Occipital lobe (tissue), 2 donors: ENCODE results near the gene HDLBP. TPM values are rescaled to one million over a fixed set of nuclear protein-coding genes. Genes with fewer than 3 reads are reported as not detected.

ENCODE experiments used
- DNase-seq: peaks from one replicate; lab custom pipeline; 2025; lab: John Stamatoyannopoulos, UW
- total RNA-seq: library from RNA; depleted of rRNA; stranded (reverse); fragments of >200 nt; gene quantifications from one replicate; pipeline ENCODE4 v1.2.3, GENCODE V29; 2014

HDLBP gene
- total RNA-seq, 1 donor from 2014 or later: 138 TPM

- DNase-seq: no peak
Measured at GRCh38 chr2:241232736-241233575, 82.5 kb downstream of the HDLBP start.

GRCh38 chr2:241230435-241230834 is 85.0 kb downstream of the HDLBP start:
- no peak for DNase-seq

DNA sequence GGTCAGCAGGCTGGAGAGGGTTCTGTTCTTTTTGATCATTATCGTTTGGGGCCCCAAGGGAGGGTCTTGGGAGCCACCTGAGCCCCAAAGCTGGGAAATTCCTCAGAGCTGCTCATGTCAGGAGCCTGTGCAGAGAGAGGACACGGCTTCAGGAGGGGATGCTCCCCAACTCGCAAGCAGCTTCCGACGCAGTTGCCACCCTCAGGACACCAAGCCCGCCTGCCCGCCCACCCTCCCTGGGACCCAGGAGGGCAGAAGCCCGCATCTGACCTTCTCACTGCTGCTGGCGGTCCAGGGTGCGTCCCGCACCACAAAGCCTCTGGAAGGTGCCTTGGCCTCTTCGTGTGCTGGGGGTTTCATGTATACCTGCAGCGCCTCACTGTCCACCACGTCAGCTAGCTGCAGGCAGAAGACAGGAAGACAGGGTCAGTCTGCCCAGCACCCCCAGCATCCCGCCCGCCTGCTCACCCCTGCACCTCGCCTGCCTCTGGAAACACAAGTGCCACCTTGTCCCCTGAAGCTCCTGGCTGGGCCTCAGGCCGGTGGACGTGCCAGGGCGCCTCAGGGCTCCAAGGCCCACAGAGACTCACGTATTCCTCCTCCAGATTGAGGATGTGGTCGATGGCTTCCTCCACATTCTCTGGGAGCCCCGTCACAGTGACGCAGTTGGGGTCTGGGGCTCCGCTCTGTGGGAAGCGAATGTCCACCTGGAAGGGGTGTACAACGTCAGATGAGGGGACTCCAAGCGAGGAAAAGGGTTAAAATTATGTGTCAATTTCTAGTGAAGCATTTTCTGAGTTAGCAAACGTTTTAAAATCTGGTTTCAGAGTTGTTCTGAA is 85.7 kb downstream of the HDLBP start:
- DNase-seq: no peak

DNA sequence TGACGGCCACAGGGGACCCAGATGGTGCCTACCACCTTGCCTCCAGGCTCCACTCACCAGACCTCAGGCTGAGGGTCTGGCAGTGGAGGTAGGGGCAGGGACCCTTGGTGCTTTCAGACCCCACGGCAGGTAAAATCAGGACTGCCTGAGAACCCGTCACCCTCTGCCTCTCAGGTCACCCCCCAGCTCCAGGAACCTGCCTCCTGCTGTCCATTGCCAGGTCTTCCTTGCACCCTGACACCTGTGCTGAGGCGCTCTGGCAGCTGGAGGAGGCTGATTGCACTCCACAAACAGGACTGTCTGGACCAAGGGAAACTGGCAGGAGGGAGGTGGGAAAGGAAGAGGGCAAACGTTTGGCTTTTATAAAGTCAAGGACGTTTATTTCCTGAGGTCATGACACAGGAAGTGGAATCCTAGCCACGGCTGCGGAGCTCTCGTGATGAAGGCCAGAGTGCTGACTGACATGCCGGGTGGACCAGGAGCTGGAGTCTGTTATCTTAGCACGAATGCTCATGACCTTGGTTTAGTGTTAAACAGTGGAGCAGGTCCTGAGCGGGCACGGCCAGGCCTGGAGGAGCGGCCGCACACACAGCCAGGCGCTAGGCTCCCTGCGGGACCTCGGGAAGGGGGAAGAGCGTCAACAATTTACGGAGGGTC is 86.5 kb downstream of the HDLBP start:
- no peak for DNase-seq

DNA sequence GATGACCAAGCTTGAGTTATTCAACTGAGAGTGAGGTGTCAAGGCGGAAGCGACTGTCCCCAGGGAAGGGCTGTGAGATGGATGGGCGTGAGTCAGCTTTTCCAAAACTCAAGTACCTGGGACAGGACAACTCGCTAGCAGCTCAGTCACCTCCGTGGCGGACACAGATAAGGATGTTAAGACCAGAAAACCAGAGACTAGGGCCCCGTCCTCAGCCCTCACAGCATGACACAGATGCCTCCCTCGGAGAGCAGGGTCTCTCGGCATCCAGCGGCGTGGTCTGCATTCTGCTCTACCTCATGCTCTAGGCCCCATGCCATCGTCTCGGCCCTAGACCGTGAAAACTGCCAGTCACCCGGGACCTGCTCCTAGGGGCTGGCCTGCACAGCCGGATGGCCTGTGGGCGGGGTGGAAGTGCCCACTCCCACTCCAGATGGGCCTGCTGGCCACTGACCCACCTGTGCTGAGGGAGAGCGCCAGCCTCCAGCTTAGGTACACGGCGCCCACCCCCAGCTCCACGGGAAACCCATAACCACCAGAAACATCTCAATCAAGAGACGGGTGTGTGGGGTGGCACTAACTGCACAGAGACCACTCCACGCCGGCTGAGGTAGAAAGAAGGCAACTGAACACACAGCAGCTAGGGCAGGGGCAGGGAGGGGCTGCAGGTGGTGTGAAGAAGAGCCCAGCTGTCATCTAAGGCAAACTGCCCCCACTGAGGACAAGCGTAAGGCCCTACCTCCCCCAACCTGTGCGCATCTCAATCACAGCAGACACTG is 87.2 kb downstream of the HDLBP start:
- DNase-seq: no peak

- DNase-seq: no peak
Measured at GRCh38 chr2:241227594-241227993, 87.9 kb downstream of the HDLBP start.

GRCh38 chr2:241226723-241227572 is 88.5 kb downstream of the HDLBP start:
- DNase-seq: no peak

- no peak for DNase-seq
Measured at GRCh38 chr2:241225983-241226382, 89.5 kb downstream of the HDLBP start.

GRCh38 chr2:241225545-241225944 is 89.9 kb downstream of the HDLBP start:
- DNase-seq: no peak

DNA sequence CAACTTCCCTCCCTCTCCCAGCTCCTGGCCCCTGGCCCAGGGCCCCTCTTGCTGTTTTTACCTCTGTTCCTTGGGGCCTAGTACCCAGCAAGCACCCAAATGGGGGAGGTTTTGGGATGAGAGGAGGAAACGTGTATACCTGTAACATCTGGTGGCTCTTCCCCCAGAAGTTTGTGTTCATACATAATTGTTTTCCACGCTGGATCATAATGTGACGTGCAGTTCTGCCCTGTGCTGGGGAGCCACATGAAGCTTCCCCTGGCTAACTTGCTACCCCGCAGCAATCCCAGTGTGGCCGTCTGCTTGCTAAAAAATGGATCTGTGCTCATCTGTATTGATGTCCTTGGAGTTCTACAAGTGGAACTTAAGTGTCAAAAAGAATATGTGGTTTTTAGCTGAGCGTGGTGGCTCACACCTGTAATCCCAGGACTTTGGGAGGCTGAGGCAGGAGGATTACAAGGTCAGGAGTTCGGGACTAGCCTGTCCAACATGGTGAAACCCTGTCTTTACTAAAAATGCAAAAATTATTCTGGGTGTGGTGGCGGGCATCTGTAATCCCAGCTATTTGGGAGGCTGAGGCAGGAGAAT is 90.5 kb downstream of the HDLBP start:
- DNase-seq: no peak

GRCh38 chr2:241224018-241224850 is 91.2 kb downstream of the HDLBP start:
- peak; percentile 78 for DNase-seq

GRCh38 chr2:241223211-241224017 is 92.1 kb downstream of the HDLBP start:
- no peak for DNase-seq

DNA sequence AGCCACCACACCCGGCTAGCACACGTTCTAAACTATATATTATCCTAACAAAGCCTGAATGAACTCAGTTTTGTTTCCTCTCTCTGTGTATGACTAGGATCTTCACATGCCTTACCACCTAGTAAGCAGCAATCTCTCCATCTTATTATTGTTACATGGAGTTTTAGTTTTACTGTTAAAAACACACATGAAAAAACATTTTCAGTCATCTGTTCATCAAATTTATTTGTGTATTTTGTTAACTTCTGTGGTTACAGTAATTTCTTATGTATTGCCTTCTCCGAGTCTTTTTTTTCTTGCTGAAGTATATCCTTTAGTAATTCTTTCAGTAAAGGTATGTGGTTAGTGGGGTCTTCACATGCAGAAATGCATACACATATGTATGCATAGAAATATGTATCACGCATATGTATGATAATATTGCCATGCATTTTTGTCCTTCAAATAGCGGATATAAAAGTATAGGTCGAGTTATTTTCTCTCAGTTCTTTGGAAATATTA is 95.6 kb downstream of the HDLBP start:
- DNase-seq: no peak

DNA sequence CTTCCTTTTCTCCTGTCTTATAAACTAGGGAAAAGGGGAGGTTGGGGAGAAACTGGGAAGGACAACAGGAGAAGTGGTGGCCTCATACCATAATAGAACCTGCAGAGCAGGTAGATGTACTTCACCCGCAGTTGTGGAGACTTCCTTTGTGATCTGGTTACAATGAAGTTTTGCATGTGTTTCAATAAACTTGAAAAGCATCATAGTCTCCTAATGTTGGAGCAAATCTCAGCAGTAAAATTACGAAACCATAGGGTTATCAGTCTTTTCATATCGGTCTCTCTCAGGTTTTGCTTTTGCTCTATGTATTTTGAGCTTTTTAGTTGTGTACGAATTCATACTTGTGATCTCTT is 96.5 kb downstream of the HDLBP start:
- no peak for DNase-seq

DNA sequence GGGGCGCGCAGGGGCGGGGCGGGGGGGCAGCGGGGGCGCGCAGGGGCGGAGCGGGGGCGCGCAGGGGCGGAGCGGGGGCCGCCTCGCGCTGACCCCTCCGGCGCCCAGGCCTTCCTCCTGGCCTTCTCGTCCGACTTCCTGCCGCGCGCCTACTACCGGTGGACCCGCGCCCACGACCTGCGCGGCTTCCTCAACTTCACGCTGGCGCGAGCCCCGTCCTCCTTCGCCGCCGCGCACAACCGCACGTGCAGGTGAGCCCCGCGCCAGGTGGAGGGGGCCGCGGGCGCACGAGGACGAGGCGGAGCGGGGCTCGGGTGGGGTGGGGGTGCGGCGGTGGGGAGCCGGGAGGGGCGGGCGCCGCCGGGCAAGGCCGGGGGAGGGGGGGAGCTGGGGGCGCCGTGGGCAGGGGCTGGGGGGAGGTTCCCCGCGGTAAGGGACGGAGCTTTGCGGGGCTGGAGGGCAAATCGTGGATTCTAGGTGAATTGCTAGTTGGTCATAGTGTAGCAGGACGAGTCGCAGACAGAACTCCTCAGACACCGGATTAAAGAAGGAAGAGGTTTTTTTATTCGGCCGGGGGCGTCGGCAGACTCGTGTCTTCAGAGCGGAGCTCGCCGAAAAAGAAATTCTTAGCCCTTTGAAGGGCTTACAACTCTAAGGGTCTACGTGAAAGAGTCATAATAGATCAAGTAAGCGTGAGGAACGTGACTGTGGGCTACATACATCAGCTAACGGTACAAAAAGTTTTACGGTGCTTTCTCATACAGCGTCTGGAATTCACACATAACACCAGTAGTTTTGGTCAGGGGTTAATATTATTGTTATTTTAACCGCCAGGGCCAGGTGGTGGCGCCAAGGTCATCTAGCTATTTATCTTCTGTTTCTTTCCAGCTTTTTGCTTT is 97.1 kb downstream of the HDLBP start:
- DNase-seq: no peak

DNA sequence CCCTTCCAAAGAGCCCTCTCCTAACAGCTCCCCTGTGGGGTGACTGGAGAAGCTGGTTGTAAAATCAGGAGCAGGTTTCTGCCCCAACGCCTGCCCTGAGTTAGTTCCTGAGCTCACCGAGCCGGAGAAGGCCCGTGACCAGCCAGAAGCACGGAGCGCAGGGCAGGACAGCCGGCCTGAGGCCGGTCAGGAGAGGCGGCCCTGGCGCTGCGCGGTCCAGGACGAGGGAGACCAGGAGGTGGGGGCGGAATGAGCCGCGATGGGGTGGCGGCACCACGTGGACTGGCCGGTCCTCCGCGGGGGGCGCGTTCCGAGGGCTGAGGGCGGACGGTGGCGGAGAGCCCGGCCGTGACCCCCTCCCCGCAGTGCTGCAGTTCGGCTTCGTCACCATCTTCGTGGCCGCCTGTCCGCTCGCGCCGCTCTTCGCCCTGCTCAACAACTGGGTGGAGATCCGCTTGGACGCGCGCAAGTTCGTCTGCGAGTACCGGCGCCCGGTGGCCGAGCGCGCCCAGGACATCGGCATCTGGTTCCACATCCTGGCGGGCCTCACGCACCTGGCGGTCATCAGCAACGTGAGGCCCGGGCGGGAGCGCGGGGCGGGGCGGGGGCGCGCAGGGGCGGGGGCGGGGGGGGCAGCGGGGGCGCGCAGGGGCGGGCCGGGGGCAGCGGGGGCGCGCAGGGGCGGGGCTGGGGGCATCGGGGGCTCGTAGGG is 98.0 kb downstream of the HDLBP start:
- DNase-seq: peak; percentile 48
